Measurements from ENCODE around the gene RNF130.
"Not testable (repeated sequence)": the region's sequence is repeated elsewhere in the genome, so short reads cannot be mapped to it uniquely, and the experiment has no call there.

Gene RNF130

GRCh38 chr5:179967489-179967888 lies 104.1 kb downstream of the RNF130 start:
- DNase-seq (ENCODE audit: low read depth), result no peak
- H3K4me3 ChIP-seq (ENCODE audit: control insufficient read depth, low read depth, low read length), result no peak overlapping the region
- no peak for TF ChIP-seq CTCF (conservative IDR thresholded peaks at IDR 0.05; ENCODE audit: control insufficient read depth, insufficient read depth, low read depth, low read length)

DNA sequence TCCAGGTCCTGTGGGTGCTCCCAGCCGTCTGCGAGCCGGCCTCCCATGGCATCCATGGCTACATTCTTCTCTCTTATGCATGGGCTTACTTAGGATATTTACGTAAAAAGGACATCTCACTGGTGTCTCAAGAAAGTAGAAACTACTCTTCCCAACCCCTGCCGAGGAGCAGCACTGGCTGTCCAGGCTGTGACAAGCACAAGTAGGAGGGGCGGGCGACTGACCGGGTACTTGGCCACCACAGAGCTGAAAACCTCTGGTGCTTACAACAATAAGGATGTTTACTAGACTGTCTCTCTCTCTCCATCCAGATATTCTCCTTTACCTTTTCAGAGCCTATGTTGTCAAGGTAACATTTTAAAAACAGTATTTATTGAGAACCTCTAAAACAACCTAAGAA lies 107.5 kb downstream of the RNF130 start:
- no peak overlapping the region for H3K4me3 ChIP-seq (ENCODE audit: control insufficient read depth, low read depth, low read length)
- no peak for DNase-seq (ENCODE audit: low read depth)
- TF ChIP-seq CTCF (conservative IDR thresholded peaks at IDR 0.05; ENCODE audit: control insufficient read depth, insufficient read depth, low read depth, low read length), result no peak

DNA sequence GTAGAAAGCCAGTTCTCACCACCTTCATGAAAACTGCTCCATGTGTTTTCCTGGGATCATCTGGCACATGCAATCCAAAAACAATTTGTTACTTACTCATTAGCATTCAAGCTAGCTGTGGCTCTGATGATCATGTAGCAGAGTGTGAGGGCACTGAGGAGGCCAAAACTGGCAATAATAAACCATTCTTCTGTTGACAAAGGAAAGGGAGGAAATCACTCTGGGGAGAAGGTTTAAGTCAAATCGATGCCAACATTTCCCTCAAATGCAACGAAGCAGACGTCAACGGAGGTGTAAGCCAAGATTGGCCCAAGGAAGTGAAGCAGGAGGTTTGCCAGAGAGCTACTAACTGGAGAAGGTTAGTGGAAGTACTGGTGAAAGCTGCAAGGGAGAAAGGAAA lies 108.2 kb downstream of the RNF130 start:
- no peak overlapping the region for H3K4me3 ChIP-seq (ENCODE audit: control insufficient read depth, low read depth, low read length)
- TF ChIP-seq CTCF (conservative IDR thresholded peaks at IDR 0.05; ENCODE audit: control insufficient read depth, insufficient read depth, low read depth, low read length), result no peak
- no peak for DNase-seq (ENCODE audit: low read depth)

GRCh38 chr5:179960204-179960831 lies 111.2 kb downstream of the RNF130 start:
- no peak for DNase-seq (ENCODE audit: low read depth)
- no peak for TF ChIP-seq CTCF (conservative IDR thresholded peaks at IDR 0.05; ENCODE audit: control insufficient read depth, insufficient read depth, low read depth, low read length)
- H3K4me3 ChIP-seq (ENCODE audit: control insufficient read depth, low read depth, low read length), result no peak overlapping the region

GRCh38 chr5:179959641-179960040 lies 111.9 kb downstream of the RNF130 start:
- no peak for DNase-seq (ENCODE audit: low read depth)
- TF ChIP-seq CTCF (conservative IDR thresholded peaks at IDR 0.05; ENCODE audit: control insufficient read depth, insufficient read depth, low read depth, low read length), result no peak
- H3K4me3 ChIP-seq (ENCODE audit: control insufficient read depth, low read depth, low read length), result no peak overlapping the region

GRCh38 chr5:179959118-179959517 lies 112.4 kb downstream of the RNF130 start:
- not testable (repeated sequence) for H3K4me3 ChIP-seq (ENCODE audit: control insufficient read depth, low read depth, low read length); DNase-seq (ENCODE audit: low read depth)

GRCh38 chr5:179955630-179956029 lies 115.9 kb downstream of the RNF130 start:
- no peak overlapping the region for H3K4me3 ChIP-seq (ENCODE audit: control insufficient read depth, low read depth, low read length)
- no peak for DNase-seq (ENCODE audit: low read depth)
- TF ChIP-seq CTCF (conservative IDR thresholded peaks at IDR 0.05; ENCODE audit: control insufficient read depth, insufficient read depth, low read depth, low read length), result no peak

All from fibroblast of mammary gland (primary cell).